ENCODE measurements around the gene USP49. TPM values are rescaled to one million over a fixed set of nuclear protein-coding genes. Genes with fewer than 3 reads are reported as not detected.

The USP49 gene
- total RNA-seq, 1 experiment from 2014 or later = 10.5 TPM

DNA sequence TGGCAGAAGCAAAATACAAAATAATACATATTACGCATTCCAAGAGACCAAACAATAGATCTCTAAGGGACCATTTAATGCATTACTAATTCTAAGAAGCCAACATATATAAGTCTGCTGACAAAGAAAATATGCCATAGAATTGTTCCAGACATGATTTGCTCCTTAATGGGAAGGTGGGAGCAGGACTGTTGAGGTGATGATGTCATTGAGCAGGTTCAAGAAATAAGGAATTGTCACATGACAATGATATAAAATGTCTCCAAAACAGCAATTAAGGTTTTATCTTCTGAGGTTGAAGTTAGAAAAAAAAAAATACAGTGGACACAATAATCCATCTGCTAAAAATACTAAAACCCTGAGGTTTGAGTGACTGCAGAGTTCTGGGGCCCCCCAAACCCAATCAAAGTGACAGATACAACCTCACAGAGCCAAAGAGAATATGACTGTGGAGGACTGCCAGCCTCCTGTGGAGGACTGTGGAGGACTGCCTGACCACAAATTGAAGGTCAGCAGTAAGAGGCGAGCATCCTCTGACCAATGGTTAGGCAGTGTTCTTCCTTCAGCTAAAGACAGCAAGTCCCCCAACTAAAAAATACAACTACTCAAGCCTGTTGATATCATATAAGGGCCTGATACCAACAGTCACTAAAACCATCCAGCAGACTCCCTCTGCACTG lies 68.7 kb downstream of the USP49 start:
- Histone ChIP-seq H3K27ac (ENCODE audit: low read depth, low read length, poor library complexity, severe bottlenecking) (no peak overlapping the region), H3K4me1 (ENCODE audit: insufficient read depth, low read length, poor library complexity, severe bottlenecking) (no peaks in the 10 kb centered on the region), H3K27me3 (replicated peaks; ENCODE audit: insufficient read depth, low read depth, low read length, poor library complexity) (no peaks in the 10 kb centered on the region), H3K9me3 (ENCODE audit: low read depth, low read length, poor library complexity, severe bottlenecking) (no peaks in the 10 kb centered on the region), H3K36me3 (ENCODE audit: insufficient read depth, low read length, poor library complexity, severe bottlenecking) (no peaks in the 10 kb centered on the region), H3K4me3 (ENCODE audit: low read depth, low read length, poor library complexity, severe bottlenecking) (no peak overlapping the region)
- ChIA-PET CTCF (no interaction called here), POLR2A (ENCODE audit: low non-redundant PET) (no interaction called here)
- no TSS peak for BruUV-seq (replicated peaks)
- no peak for DNase-seq (ENCODE audit: low spot score)
- intact Hi-C loops (cut with micrococcal nuclease; ENCODE audit: unreplicated experiment) = no loop called here
- TF ChIP-seq, protein P1, sequence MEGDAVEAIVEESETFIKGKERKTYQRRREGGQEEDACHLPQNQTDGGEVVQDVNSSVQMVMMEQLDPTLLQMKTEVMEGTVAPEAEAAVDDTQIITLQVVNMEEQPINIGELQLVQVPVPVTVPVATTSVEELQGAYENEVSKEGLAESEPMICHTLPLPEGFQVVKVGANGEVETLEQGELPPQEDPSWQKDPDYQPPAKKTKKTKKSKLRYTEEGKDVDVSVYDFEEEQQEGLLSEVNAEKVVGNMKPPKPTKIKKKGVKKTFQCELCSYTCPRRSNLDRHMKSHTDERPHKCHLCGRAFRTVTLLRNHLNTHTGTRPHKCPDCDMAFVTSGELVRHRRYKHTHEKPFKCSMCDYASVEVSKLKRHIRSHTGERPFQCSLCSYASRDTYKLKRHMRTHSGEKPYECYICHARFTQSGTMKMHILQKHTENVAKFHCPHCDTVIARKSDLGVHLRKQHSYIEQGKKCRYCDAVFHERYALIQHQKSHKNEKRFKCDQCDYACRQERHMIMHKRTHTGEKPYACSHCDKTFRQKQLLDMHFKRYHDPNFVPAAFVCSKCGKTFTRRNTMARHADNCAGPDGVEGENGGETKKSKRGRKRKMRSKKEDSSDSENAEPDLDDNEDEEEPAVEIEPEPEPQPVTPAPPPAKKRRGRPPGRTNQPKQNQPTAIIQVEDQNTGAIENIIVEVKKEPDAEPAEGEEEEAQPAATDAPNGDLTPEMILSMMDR (conservative IDR thresholded peaks at IDR 0.05; ENCODE audit: low read depth, low read length) = no peak
- TF ChIP-seq EZH2 (IDR thresholded peaks at IDR 0.05; ENCODE audit: borderline replicate concordance, low read depth, low read length, poor library complexity, severe bottlenecking) = no peak

DNA sequence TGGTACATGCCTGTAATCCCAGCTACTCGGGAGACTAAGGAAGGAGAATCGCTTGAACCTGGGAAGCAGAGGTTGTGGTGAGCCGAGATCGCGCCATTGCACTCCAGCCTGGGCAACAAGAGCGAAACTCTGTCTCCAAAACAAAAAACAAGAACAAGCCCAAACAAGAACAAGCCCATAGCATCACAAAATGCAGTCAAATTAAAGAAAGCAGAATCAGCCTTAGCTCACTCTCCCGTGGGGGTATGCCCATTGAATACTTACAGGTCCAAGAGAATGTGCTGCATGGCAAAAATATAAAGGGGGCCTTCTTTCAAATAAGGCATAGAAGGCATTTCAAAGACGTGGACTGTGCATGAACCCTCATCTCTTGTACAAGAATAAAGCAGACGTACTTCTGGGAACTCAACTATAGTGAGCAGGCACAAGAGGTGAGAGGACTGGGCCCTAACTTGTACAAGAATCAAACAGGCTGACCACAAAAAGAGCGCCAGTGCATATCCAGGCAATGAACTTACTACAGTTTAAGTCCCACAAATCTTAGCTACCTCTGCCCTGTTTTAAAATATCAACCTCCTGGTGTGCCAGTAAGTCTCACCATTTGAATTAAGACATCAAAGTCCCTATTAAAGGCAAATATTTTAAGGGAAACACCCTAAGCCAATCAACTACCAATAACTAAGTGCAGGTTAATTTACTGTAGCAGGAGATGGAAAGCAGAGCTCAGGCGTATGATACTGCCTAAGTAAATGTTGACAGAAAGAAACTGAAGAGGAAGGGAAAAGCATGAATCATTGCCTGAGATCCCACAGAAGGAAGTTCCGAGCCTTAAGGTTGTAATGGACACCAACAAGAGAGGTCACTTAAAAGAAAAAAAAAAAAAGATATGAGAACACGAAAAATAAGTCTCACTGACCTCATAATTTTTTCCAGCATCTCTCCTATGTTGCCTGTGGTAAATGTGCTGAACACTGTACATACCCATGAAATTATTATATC lies 70.3 kb downstream of the USP49 start:
- Histone ChIP-seq H3K4me3 (ENCODE audit: low read depth, low read length, poor library complexity, severe bottlenecking) (no peak overlapping the region), H3K4me1 (ENCODE audit: insufficient read depth, low read length, poor library complexity, severe bottlenecking) (no peaks in the 10 kb centered on the region), H3K36me3 (ENCODE audit: insufficient read depth, low read length, poor library complexity, severe bottlenecking) (no peaks in the 10 kb centered on the region), H3K9me3 (ENCODE audit: low read depth, low read length, poor library complexity, severe bottlenecking) (no peaks in the 10 kb centered on the region), H3K27ac (ENCODE audit: low read depth, low read length, poor library complexity, severe bottlenecking) (no peak overlapping the region), H3K27me3 (replicated peaks; ENCODE audit: insufficient read depth, low read depth, low read length, poor library complexity) (no peaks in the 10 kb centered on the region)
- ChIA-PET CTCF (no interaction called here), POLR2A (ENCODE audit: low non-redundant PET) (no interaction called here)
- intact Hi-C loops (cut with micrococcal nuclease; ENCODE audit: unreplicated experiment) = no loop called here
- no peak for TF ChIP-seq EZH2 (IDR thresholded peaks at IDR 0.05; ENCODE audit: borderline replicate concordance, low read depth, low read length, poor library complexity, severe bottlenecking)
- TF ChIP-seq, protein P1 (conservative IDR thresholded peaks at IDR 0.05; ENCODE audit: low read depth, low read length) = no peak
- DNase-seq (ENCODE audit: low spot score) = no peak
- no TSS peak for BruUV-seq (replicated peaks)

DNA sequence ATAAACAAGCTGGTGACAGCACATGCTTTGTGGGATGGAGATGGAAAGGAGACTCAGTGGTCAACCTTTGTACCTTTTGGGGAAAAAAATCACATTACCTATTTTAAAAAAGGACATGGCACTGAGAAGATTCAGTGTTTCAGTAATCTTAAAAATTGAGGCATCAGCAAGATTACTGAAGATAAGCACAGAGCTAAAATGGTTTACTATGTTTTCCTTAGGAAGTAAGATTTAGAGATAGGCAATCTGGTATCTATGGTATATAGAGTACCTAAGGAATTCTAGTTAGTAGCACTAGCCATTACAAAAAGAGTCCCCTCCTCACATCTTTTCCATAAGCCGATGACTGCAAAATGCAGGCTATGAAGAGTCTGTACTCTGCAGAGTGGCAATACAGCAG lies 72.0 kb downstream of the USP49 start:
- no TSS peak for BruUV-seq (replicated peaks)
- intact Hi-C loops (cut with micrococcal nuclease; ENCODE audit: unreplicated experiment) = no loop called here
- POLR2A ChIA-PET (ENCODE audit: low non-redundant PET) = no interaction called here

More for the DNA sequence above, 72.0 kb downstream of the USP49 start:
- H3K4me1 ChIP-seq (ENCODE audit: insufficient read depth, low read length, poor library complexity, severe bottlenecking) = no peaks in the 10 kb centered on the region
- no peak overlapping the region for H3K27ac ChIP-seq (ENCODE audit: low read depth, low read length, poor library complexity, severe bottlenecking)
- H3K27me3 ChIP-seq (replicated peaks; ENCODE audit: insufficient read depth, low read depth, low read length, poor library complexity) = no peaks in the 10 kb centered on the region
- CTCF ChIA-PET = no interaction called here
- no peaks in the 10 kb centered on the region for H3K36me3 ChIP-seq (ENCODE audit: insufficient read depth, low read length, poor library complexity, severe bottlenecking)
- no peak for DNase-seq (ENCODE audit: low spot score)
- no peak for TF ChIP-seq EZH2 (IDR thresholded peaks at IDR 0.05; ENCODE audit: borderline replicate concordance, low read depth, low read length, poor library complexity, severe bottlenecking)
- TF ChIP-seq, protein P1 (conservative IDR thresholded peaks at IDR 0.05; ENCODE audit: low read depth, low read length) = no peak
- no peak overlapping the region for H3K4me3 ChIP-seq (ENCODE audit: low read depth, low read length, poor library complexity, severe bottlenecking)
- no peaks in the 10 kb centered on the region for H3K9me3 ChIP-seq (ENCODE audit: low read depth, low read length, poor library complexity, severe bottlenecking)

Measured in A673 (cell line).